Measurements from ENCODE around the gene FHAD1. TPM values are rescaled to one million over a fixed set of nuclear protein-coding genes. Genes with fewer than 3 reads are reported as not detected.
A peak's percentile ranks its signal among the peaks of the same experiment; 100 is the strongest.
"Not testable (repeated sequence)": the region's sequence is repeated elsewhere in the genome, so short reads cannot be mapped to it uniquely, and the experiment has no call there.

FHAD1 gene
- total RNA-seq, 1 donor from 2014 or later = not detected

DNA sequence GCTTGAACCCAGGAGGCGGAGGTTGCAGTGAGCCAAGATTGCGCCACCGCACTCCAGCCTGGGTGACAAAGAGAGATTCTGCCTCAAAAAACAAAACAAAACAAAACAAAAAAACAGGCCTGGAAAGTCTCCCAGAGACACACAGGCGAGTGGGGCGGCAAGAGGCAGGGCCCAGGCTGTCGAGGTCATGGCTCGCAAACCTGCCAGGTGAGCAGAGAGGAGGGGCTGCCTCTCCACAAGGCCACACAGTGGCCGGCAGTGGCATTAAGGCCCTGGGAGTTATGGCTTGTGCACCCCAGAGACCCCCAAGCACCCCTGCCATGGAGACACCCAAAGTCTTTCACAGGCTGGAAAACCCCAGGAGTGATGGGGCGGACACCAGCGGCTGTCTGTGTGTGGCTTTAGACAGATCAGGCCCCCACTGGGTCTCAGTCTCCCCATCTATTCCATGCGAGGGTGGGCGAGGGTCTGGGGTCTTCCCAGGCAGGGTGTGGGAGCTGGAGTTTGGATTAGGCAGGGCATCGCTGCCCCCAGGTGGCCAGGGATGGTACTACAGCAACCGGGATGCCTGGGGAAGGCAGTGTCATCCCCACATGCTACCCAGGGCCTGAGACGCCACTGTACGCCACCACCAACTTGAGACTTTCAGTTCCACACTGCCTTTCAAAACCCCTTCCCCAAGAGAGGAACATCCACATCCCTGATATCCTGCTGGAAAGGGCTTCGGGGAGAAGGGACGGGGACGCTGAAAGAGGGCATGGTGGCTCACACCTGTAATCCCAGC, 184.0 kb downstream of the FHAD1 start:
- DNase-seq (ENCODE audit: extremely low spot score, unreplicated experiment) = peak; percentile 90
- no peaks in the 10 kb centered on the region for H3K27me3 Mint-ChIP-seq (ENCODE audit: unreplicated experiment)
- peaks cover 18% of the 10 kb centered on the region for H3K4me1 Mint-ChIP-seq (ENCODE audit: unreplicated experiment)
- H3K4me3 Mint-ChIP-seq (ENCODE audit: unreplicated experiment) = no peak overlapping the region
- H3K36me3 Mint-ChIP-seq (ENCODE audit: unreplicated experiment) = peaks cover 3% of the 10 kb centered on the region
- TF ChIP-seq, protein P1, sequence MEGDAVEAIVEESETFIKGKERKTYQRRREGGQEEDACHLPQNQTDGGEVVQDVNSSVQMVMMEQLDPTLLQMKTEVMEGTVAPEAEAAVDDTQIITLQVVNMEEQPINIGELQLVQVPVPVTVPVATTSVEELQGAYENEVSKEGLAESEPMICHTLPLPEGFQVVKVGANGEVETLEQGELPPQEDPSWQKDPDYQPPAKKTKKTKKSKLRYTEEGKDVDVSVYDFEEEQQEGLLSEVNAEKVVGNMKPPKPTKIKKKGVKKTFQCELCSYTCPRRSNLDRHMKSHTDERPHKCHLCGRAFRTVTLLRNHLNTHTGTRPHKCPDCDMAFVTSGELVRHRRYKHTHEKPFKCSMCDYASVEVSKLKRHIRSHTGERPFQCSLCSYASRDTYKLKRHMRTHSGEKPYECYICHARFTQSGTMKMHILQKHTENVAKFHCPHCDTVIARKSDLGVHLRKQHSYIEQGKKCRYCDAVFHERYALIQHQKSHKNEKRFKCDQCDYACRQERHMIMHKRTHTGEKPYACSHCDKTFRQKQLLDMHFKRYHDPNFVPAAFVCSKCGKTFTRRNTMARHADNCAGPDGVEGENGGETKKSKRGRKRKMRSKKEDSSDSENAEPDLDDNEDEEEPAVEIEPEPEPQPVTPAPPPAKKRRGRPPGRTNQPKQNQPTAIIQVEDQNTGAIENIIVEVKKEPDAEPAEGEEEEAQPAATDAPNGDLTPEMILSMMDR (IDR thresholded peaks at IDR 0.05) = peak; percentile 96
- H3K9me3 Mint-ChIP-seq (ENCODE audit: unreplicated experiment) = no peaks in the 10 kb centered on the region
- H3K27ac Mint-ChIP-seq (ENCODE audit: unreplicated experiment) = no peak overlapping the region

DNA sequence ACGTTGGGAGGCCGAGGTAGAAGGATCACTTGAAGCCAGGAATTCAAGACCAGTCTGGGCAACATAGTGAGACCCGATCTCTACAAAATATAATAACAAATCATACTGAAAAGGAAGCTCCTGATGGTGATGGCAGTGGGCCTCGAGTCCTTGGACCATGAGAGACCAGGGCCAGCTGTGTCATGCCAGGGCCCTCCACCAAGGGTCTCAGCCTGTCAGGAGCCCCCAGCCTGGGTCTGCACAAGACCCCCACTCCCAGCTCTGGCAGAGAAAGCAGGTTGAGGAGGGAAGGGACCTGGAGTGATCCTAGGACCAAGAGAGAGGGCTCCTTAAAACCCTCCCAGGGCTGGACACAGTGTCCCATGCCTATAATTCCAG, 184.5 kb downstream of the FHAD1 start:
- TF ChIP-seq, protein P1 (IDR thresholded peaks at IDR 0.05) = no peak
- DNase-seq (ENCODE audit: extremely low spot score, unreplicated experiment) = no peak
- Mint-ChIP-seq H3K27me3 (ENCODE audit: unreplicated experiment) (no peaks in the 10 kb centered on the region), H3K4me3 (ENCODE audit: unreplicated experiment) (no peak overlapping the region), H3K27ac (ENCODE audit: unreplicated experiment) (no peak overlapping the region), H3K9me3 (ENCODE audit: unreplicated experiment) (no peaks in the 10 kb centered on the region), H3K4me1 (ENCODE audit: unreplicated experiment) (peaks cover 12% of the 10 kb centered on the region), H3K36me3 (ENCODE audit: unreplicated experiment) (peaks cover 3% of the 10 kb centered on the region)

DNA sequence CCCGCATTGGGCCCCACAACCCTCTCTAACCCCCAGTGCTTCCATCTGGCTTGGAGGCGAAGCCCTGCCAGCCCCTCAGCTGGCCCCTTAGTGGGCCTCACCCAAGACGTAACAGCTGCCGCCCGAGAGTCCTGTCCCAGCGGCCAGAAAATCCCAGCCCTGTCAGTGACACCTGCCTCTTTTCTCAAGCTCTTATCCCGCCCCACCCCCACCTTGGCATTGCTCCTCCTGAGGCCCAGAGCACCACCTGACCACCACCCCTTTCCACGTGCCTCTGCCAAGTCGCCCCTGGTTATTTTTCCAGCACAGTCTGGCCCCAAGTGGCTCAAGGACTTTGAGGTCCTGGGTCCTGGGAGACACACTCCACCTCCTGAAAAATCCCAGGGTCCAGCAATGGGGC, 185.3 kb downstream of the FHAD1 start:
- no peaks in the 10 kb centered on the region for H3K27me3 Mint-ChIP-seq (ENCODE audit: unreplicated experiment)
- H3K36me3 Mint-ChIP-seq (ENCODE audit: unreplicated experiment) = peaks cover 3% of the 10 kb centered on the region
- DNase-seq (ENCODE audit: extremely low spot score, unreplicated experiment) = no peak
- TF ChIP-seq, protein P1 (IDR thresholded peaks at IDR 0.05) = no peak
- no peaks in the 10 kb centered on the region for H3K9me3 Mint-ChIP-seq (ENCODE audit: unreplicated experiment)
- H3K4me1 Mint-ChIP-seq (ENCODE audit: unreplicated experiment) = peaks cover 6% of the 10 kb centered on the region
- H3K27ac Mint-ChIP-seq (ENCODE audit: unreplicated experiment) = no peak overlapping the region
- no peak overlapping the region for H3K4me3 Mint-ChIP-seq (ENCODE audit: unreplicated experiment)

DNA sequence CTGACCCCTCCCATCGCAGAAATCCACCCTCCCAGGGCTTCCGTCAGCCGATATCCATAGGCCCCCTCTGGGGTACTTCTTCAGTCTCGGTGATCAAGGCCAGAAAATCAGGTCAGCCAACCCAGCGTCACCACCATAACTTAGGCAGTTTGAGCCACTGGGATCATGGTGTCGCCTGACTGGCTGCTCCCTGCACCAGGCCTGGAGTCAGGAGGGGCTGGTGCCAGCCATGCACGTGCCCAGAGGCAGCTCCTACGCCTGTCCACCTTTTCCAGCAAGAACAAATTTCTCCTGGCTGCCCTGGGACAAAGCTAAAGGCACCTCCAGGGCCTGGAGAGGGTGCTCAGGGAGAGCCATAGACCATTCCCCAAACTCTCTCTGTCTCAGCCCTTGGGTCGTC, 186.4 kb downstream of the FHAD1 start:
- DNase-seq (ENCODE audit: extremely low spot score, unreplicated experiment) = no peak
- Mint-ChIP-seq H3K9me3 (ENCODE audit: unreplicated experiment) (no peaks in the 10 kb centered on the region), H3K36me3 (ENCODE audit: unreplicated experiment) (no peaks in the 10 kb centered on the region), H3K4me1 (ENCODE audit: unreplicated experiment) (peaks cover 5% of the 10 kb centered on the region), H3K27ac (ENCODE audit: unreplicated experiment) (no peak overlapping the region), H3K27me3 (ENCODE audit: unreplicated experiment) (no peaks in the 10 kb centered on the region), H3K4me3 (ENCODE audit: unreplicated experiment) (no peak overlapping the region)
- TF ChIP-seq, protein P1 (IDR thresholded peaks at IDR 0.05) = no peak

DNA sequence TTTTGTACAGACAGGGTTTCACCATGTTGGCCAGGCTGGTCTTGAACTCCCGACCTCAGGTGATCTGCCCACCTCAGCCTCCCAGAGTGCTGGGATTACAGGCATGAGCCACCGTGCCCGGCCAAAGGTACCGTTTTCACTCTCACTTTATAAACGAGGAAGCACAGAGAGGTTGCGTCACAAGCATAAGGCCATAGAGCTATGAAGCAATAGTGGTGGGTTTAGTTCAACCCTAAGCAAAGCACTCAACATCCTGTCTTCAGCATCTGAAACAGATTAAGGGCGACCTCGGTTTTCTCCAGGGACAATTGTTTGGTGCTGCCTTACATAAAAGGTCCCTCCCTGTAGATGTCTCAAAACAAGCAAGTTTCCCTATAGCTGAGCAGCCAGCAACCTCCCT, 187.7 kb downstream of the FHAD1 start:
- not testable (repeated sequence) for H3K36me3 Mint-ChIP-seq (ENCODE audit: unreplicated experiment); DNase-seq (ENCODE audit: extremely low spot score, unreplicated experiment); H3K27me3 Mint-ChIP-seq (ENCODE audit: unreplicated experiment); H3K27ac Mint-ChIP-seq (ENCODE audit: unreplicated experiment); H3K4me3 Mint-ChIP-seq (ENCODE audit: unreplicated experiment); H3K4me1 Mint-ChIP-seq (ENCODE audit: unreplicated experiment); H3K9me3 Mint-ChIP-seq (ENCODE audit: unreplicated experiment)
